ENCODE data around the gene GYPB.
"Not testable (repeated sequence)": the region's sequence is repeated elsewhere in the genome, so short reads cannot be mapped to it uniquely, and the experiment has no call there.

- not testable (repeated sequence) for TF ChIP-seq CTCF, JUND (IDR thresholded peaks at IDR 0.05)
Observed at GRCh38 chr4:144007960-144008359, 11.2 kb downstream of the GYPB start.

All from SK-N-SH (cell line).